Measurements from ENCODE around the gene FOXP3. TPM values are rescaled to one million over a fixed set of nuclear protein-coding genes. Genes with fewer than 3 reads are reported as not detected.

The FOXP3 gene
- total and polyA plus RNA-seq, 2 of the 8 experiments (the other 6 are each of a cell fraction or from before 2014, with no cell fraction given): 0.37 to 0.54 TPM

DNA sequence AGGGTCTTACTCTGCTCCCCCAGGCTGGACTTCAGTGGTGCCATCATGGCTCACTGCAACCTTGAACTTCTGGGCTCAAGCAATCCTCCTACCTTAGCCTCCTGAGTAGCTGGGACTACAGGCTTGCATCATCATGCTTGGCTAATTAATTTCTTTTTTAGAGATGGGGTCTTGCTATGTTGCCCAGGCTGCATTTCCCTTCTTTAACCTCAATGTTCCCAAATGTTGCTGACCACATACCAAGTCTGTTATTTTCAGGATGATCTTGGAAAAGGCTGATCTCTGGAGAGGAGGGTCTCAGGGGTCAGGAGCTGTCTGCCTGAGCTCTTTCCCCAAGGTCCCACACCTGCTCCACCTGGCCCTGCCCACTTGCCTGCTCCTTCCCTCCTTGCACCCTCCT is 44.4 kb downstream of the FOXP3 start (continued):
- TF ChIP-seq, protein P1, sequence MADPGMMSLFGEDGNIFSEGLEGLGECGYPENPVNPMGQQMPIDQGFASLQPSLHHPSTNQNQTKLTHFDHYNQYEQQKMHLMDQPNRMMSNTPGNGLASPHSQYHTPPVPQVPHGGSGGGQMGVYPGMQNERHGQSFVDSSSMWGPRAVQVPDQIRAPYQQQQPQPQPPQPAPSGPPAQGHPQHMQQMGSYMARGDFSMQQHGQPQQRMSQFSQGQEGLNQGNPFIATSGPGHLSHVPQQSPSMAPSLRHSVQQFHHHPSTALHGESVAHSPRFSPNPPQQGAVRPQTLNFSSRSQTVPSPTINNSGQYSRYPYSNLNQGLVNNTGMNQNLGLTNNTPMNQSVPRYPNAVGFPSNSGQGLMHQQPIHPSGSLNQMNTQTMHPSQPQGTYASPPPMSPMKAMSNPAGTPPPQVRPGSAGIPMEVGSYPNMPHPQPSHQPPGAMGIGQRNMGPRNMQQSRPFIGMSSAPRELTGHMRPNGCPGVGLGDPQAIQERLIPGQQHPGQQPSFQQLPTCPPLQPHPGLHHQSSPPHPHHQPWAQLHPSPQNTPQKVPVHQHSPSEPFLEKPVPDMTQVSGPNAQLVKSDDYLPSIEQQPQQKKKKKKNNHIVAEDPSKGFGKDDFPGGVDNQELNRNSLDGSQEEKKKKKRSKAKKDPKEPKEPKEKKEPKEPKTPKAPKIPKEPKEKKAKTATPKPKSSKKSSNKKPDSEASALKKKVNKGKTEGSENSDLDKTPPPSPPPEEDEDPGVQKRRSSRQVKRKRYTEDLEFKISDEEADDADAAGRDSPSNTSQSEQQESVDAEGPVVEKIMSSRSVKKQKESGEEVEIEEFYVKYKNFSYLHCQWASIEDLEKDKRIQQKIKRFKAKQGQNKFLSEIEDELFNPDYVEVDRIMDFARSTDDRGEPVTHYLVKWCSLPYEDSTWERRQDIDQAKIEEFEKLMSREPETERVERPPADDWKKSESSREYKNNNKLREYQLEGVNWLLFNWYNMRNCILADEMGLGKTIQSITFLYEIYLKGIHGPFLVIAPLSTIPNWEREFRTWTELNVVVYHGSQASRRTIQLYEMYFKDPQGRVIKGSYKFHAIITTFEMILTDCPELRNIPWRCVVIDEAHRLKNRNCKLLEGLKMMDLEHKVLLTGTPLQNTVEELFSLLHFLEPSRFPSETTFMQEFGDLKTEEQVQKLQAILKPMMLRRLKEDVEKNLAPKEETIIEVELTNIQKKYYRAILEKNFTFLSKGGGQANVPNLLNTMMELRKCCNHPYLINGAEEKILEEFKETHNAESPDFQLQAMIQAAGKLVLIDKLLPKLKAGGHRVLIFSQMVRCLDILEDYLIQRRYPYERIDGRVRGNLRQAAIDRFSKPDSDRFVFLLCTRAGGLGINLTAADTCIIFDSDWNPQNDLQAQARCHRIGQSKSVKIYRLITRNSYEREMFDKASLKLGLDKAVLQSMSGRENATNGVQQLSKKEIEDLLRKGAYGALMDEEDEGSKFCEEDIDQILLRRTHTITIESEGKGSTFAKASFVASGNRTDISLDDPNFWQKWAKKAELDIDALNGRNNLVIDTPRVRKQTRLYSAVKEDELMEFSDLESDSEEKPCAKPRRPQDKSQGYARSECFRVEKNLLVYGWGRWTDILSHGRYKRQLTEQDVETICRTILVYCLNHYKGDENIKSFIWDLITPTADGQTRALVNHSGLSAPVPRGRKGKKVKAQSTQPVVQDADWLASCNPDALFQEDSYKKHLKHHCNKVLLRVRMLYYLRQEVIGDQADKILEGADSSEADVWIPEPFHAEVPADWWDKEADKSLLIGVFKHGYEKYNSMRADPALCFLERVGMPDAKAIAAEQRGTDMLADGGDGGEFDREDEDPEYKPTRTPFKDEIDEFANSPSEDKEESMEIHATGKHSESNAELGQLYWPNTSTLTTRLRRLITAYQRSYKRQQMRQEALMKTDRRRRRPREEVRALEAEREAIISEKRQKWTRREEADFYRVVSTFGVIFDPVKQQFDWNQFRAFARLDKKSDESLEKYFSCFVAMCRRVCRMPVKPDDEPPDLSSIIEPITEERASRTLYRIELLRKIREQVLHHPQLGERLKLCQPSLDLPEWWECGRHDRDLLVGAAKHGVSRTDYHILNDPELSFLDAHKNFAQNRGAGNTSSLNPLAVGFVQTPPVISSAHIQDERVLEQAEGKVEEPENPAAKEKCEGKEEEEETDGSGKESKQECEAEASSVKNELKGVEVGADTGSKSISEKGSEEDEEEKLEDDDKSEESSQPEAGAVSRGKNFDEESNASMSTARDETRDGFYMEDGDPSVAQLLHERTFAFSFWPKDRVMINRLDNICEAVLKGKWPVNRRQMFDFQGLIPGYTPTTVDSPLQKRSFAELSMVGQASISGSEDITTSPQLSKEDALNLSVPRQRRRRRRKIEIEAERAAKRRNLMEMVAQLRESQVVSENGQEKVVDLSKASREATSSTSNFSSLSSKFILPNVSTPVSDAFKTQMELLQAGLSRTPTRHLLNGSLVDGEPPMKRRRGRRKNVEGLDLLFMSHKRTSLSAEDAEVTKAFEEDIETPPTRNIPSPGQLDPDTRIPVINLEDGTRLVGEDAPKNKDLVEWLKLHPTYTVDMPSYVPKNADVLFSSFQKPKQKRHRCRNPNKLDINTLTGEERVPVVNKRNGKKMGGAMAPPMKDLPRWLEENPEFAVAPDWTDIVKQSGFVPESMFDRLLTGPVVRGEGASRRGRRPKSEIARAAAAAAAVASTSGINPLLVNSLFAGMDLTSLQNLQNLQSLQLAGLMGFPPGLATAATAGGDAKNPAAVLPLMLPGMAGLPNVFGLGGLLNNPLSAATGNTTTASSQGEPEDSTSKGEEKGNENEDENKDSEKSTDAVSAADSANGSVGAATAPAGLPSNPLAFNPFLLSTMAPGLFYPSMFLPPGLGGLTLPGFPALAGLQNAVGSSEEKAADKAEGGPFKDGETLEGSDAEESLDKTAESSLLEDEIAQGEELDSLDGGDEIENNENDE (IDR thresholded peaks at IDR 0.05; ENCODE audit: insufficient replicate concordance, low read length): no peak

Data from H1 (cell line).